Pons (tissue), 1 donor: ENCODE data around the gene TRNAU1AP.
"Not testable (repeated sequence)": the region's sequence is repeated elsewhere in the genome, so short reads cannot be mapped to it uniquely, and the experiment has no call there.

Experiments
- DNase-seq: peaks from one replicate; pipeline ENCODE4 v3.0.0-alpha.2; 2016; ENCODE audit warnings: low spot score

TRNAU1AP gene

GRCh38 chr1:28552758-28553663 is at the start of gene TRNAU1AP:
Gene TRNAU1AP, plus strand, starts transcription at chr1:28553085. Its CDS starts 26 bp downstream, at chr1:28553111.
- DNase-seq: peak; percentile 91

GRCh38 chr1:28503117-28503516 is 49.8 kb upstream of the TRNAU1AP start:
- DNase-seq: no peak

GRCh38 chr1:28505406-28506187 is 47.3 kb upstream of the TRNAU1AP start, which contains the start of gene RCC1:
Gene RCC1, plus strand, starts transcription at chr1:28506043. Its CDS starts 23,824 bp downstream, at chr1:28529867.
- DNase-seq: peak; percentile 99

GRCh38 chr1:28506907-28507246 is 46.0 kb upstream of the TRNAU1AP start:
- DNase-seq: no peak

- no peak for DNase-seq
These were observed 45.6 kb upstream of the TRNAU1AP start for GRCh38 chr1:28507247-28507645.

GRCh38 chr1:28507646-28508434 is 45.0 kb upstream of the TRNAU1AP start:
- no peak for DNase-seq

- DNase-seq: no peak
These were observed 44.5 kb upstream of the TRNAU1AP start for GRCh38 chr1:28508435-28508754.

- no peak for DNase-seq
These were observed 43.1 kb upstream of the TRNAU1AP start for GRCh38 chr1:28509705-28510272.

- no peak for DNase-seq
These were observed 42.5 kb upstream of the TRNAU1AP start for GRCh38 chr1:28510273-28510969.

- no peak for DNase-seq
These were observed 41.9 kb upstream of the TRNAU1AP start for GRCh38 chr1:28510970-28511440.

GRCh38 chr1:28512058-28512611 is 40.8 kb upstream of the TRNAU1AP start:
- no peak for DNase-seq

GRCh38 chr1:28514445-28514933 is 38.4 kb upstream of the TRNAU1AP start:
- not testable (repeated sequence) for DNase-seq

GRCh38 chr1:28516518-28516956 is 36.3 kb upstream of the TRNAU1AP start:
- DNase-seq: no peak

- no peak for DNase-seq
These were observed 35.3 kb upstream of the TRNAU1AP start for GRCh38 chr1:28517649-28517999.

GRCh38 chr1:28518000-28518744 is 34.7 kb upstream of the TRNAU1AP start:
- peak; percentile 84 for DNase-seq

GRCh38 chr1:28518745-28519341 is 34.0 kb upstream of the TRNAU1AP start:
- no peak for DNase-seq

GRCh38 chr1:28519946-28520725 is 32.7 kb upstream of the TRNAU1AP start:
- DNase-seq: no peak

GRCh38 chr1:28520796-28521195 is 32.1 kb upstream of the TRNAU1AP start:
- DNase-seq: not testable (repeated sequence)
